ENCODE measurements around the gene TRIO. TPM values are rescaled to one million over a fixed set of nuclear protein-coding genes. Genes with fewer than 3 reads are reported as not detected.
"Not testable (repeated sequence)": the region's sequence is repeated elsewhere in the genome, so short reads cannot be mapped to it uniquely, and the experiment has no call there.

The TRIO gene
- total and polyA plus RNA-seq, 4 donors, result 22.0 to 374 (median 191) TPM

GRCh38 chr5:14545308-14545707 is 402.2 kb downstream of the TRIO start:
- intact Hi-C loops (cut with DNase I), result no loop called here
- peaks cover 3% of the 10 kb centered on the region for H3K9me3 ChIP-seq (ENCODE audit: control insufficient read depth, low read length)
- no peak overlapping the region for H3K27ac ChIP-seq (ENCODE audit: low read depth in 1 of 2, low read length in 2 of 2)
- no peak overlapping the region for H3K4me3 ChIP-seq (ENCODE audit: low read length in 2 of 2)
- H3K36me3 ChIP-seq (ENCODE audit: control insufficient read depth in 1 of 2, insufficient read depth in 2 of 2, low read length in 1 of 2), result no peaks in the 10 kb centered on the region
- no peak for ATAC-seq (ENCODE audit: low FRiP score)
- peak in 1 of 2 donors; percentile 65 for DNase-seq
- no peaks in the 10 kb centered on the region for H3K27me3 ChIP-seq (ENCODE audit: control insufficient read depth in 1 of 2, insufficient read depth in 2 of 2, low read length in 1 of 2)
- no peaks in the 10 kb centered on the region for H3K4me1 ChIP-seq (ENCODE audit: control insufficient read depth in 1 of 2, insufficient read depth in 2 of 2, low read length in 2 of 2)
- WGBS, 2 donors, result 53 to 58% methylated on average over 3 of the region's 3 CpGs

- Histone ChIP-seq H3K4me1 (ENCODE audit: control insufficient read depth in 1 of 2, insufficient read depth in 2 of 2, low read length in 2 of 2) (no peaks in the 10 kb centered on the region), H3K27me3 (ENCODE audit: control insufficient read depth in 1 of 2, insufficient read depth in 2 of 2, low read length in 1 of 2) (no peaks in the 10 kb centered on the region), H3K4me3 (ENCODE audit: low read length in 2 of 2) (no peak overlapping the region), H3K27ac (ENCODE audit: low read depth in 1 of 2, low read length in 2 of 2) (no peak overlapping the region), H3K9me3 (ENCODE audit: control insufficient read depth, low read length) (peaks cover 3% of the 10 kb centered on the region), H3K36me3 (ENCODE audit: control insufficient read depth in 1 of 2, insufficient read depth in 2 of 2, low read length in 1 of 2) (no peaks in the 10 kb centered on the region)
- no peak for DNase-seq
- ATAC-seq (ENCODE audit: low FRiP score), result no peak
- intact Hi-C loops (cut with DNase I), result no loop called here
- 56 to 87% methylated on average over 1 of the region's 1 CpG for WGBS, 2 donors
Observed at GRCh38 chr5:14545862-14546261, 402.7 kb downstream of the TRIO start.

- H3K27ac ChIP-seq (ENCODE audit: low read depth in 1 of 2, low read length in 2 of 2), result no peak overlapping the region
- 90 to 100% methylated on average over 1 of the region's 1 CpG for WGBS, 2 donors
- no peak for ATAC-seq (ENCODE audit: low FRiP score)
- peaks cover 8% of the 10 kb centered on the region for H3K9me3 ChIP-seq (ENCODE audit: control insufficient read depth, low read length)
- no peaks in the 10 kb centered on the region for H3K27me3 ChIP-seq (ENCODE audit: control insufficient read depth in 1 of 2, insufficient read depth in 2 of 2, low read length in 1 of 2)
- no peaks in the 10 kb centered on the region for H3K36me3 ChIP-seq (ENCODE audit: control insufficient read depth in 1 of 2, insufficient read depth in 2 of 2, low read length in 1 of 2)
- DNase-seq, result no peak
- intact Hi-C loops (cut with DNase I), result no loop called here
- H3K4me1 ChIP-seq (ENCODE audit: control insufficient read depth in 1 of 2, insufficient read depth in 2 of 2, low read length in 2 of 2), result no peaks in the 10 kb centered on the region
- no peak overlapping the region for H3K4me3 ChIP-seq (ENCODE audit: low read length in 2 of 2)
Observed at GRCh38 chr5:14547666-14548065, 404.5 kb downstream of the TRIO start.

- Histone ChIP-seq H3K36me3 (ENCODE audit: control insufficient read depth in 1 of 2, insufficient read depth in 2 of 2, low read length in 1 of 2) (no peaks in the 10 kb centered on the region), H3K4me1 (ENCODE audit: control insufficient read depth in 1 of 2, insufficient read depth in 2 of 2, low read length in 2 of 2) (no peaks in the 10 kb centered on the region), H3K27ac (ENCODE audit: low read depth in 1 of 2, low read length in 2 of 2) (no peak overlapping the region), H3K27me3 (ENCODE audit: control insufficient read depth in 1 of 2, insufficient read depth in 2 of 2, low read length in 1 of 2) (no peaks in the 10 kb centered on the region), H3K4me3 (ENCODE audit: low read length in 2 of 2) (no peak overlapping the region), H3K9me3 (ENCODE audit: control insufficient read depth, low read length) (peaks cover 7% of the 10 kb centered on the region)
- ATAC-seq (ENCODE audit: low FRiP score), result no peak
- 80 to 89% methylated on average over 3 of the region's 3 CpGs for WGBS, 2 donors
- DNase-seq, result no peak
- intact Hi-C loops (cut with DNase I), result no loop called here
Observed at GRCh38 chr5:14551211-14551610, 408.1 kb downstream of the TRIO start.

- Histone ChIP-seq H3K4me1 (ENCODE audit: control insufficient read depth in 1 of 2, insufficient read depth in 2 of 2, low read length in 2 of 2) (no peaks in the 10 kb centered on the region), H3K4me3 (ENCODE audit: low read length in 2 of 2) (no peak overlapping the region), H3K9me3 (ENCODE audit: control insufficient read depth, low read length) (peaks cover 5% of the 10 kb centered on the region), H3K27ac (ENCODE audit: low read depth in 1 of 2, low read length in 2 of 2) (no peak overlapping the region), H3K36me3 (ENCODE audit: control insufficient read depth in 1 of 2, insufficient read depth in 2 of 2, low read length in 1 of 2) (no peaks in the 10 kb centered on the region), H3K27me3 (ENCODE audit: control insufficient read depth in 1 of 2, insufficient read depth in 2 of 2, low read length in 1 of 2) (no peaks in the 10 kb centered on the region)
- intact Hi-C loops (cut with DNase I), result no loop called here
- WGBS, 2 donors, result 59 to 74% methylated on average over 1 of the region's 1 CpG
- ATAC-seq (ENCODE audit: low FRiP score) (no peak), DNase-seq (no peak)
Observed at GRCh38 chr5:14552017-14552416, 408.9 kb downstream of the TRIO start.

- not testable (repeated sequence) for H3K27ac ChIP-seq (ENCODE audit: low read depth in 1 of 2, low read length in 2 of 2); H3K9me3 ChIP-seq (ENCODE audit: control insufficient read depth, low read length)
Observed at GRCh38 chr5:14554288-14554687, 411.1 kb downstream of the TRIO start.

GRCh38 chr5:14556015-14556414 is 412.9 kb downstream of the TRIO start:
- H3K36me3 ChIP-seq (ENCODE audit: control insufficient read depth in 1 of 2, insufficient read depth in 2 of 2, low read length in 1 of 2), result no peaks in the 10 kb centered on the region
- no peak for DNase-seq
- H3K27me3 ChIP-seq (ENCODE audit: control insufficient read depth in 1 of 2, insufficient read depth in 2 of 2, low read length in 1 of 2), result no peaks in the 10 kb centered on the region
- 77 to 84% methylated on average over 2 of the region's 2 CpGs for WGBS, 2 donors
- no peak for ATAC-seq (ENCODE audit: low FRiP score)
- no peak overlapping the region for H3K27ac ChIP-seq (ENCODE audit: low read depth in 1 of 2, low read length in 2 of 2)
- H3K9me3 ChIP-seq (ENCODE audit: control insufficient read depth, low read length), result peaks cover 5% of the 10 kb centered on the region
- intact Hi-C loops (cut with DNase I), result no loop called here
- H3K4me1 ChIP-seq (ENCODE audit: control insufficient read depth in 1 of 2, insufficient read depth in 2 of 2, low read length in 2 of 2), result no peaks in the 10 kb centered on the region
- H3K4me3 ChIP-seq (ENCODE audit: low read length in 2 of 2), result no peak overlapping the region

More at GRCh38 chr5:14554288-14554687, 411.1 kb downstream of the TRIO start:
- ATAC-seq (ENCODE audit: low FRiP score); intact Hi-C loops (cut with DNase I); H3K4me3 ChIP-seq (ENCODE audit: low read length in 2 of 2); H3K36me3 ChIP-seq (ENCODE audit: control insufficient read depth in 1 of 2, insufficient read depth in 2 of 2, low read length in 1 of 2); H3K27me3 ChIP-seq (ENCODE audit: control insufficient read depth in 1 of 2, insufficient read depth in 2 of 2, low read length in 1 of 2); H3K4me1 ChIP-seq (ENCODE audit: control insufficient read depth in 1 of 2, insufficient read depth in 2 of 2, low read length in 2 of 2); DNase-seq: not testable (repeated sequence)
- WGBS, 2 donors, result 77 to 86% methylated on average over 3 of the region's 3 CpGs

- no peak for ATAC-seq (ENCODE audit: low FRiP score)
- intact Hi-C loops (cut with DNase I), result no loop called here
- no peak for DNase-seq
- Histone ChIP-seq H3K4me3 (ENCODE audit: low read length in 2 of 2) (no peak overlapping the region), H3K36me3 (ENCODE audit: control insufficient read depth in 1 of 2, insufficient read depth in 2 of 2, low read length in 1 of 2) (no peaks in the 10 kb centered on the region), H3K4me1 (ENCODE audit: control insufficient read depth in 1 of 2, insufficient read depth in 2 of 2, low read length in 2 of 2) (no peaks in the 10 kb centered on the region), H3K27me3 (ENCODE audit: control insufficient read depth in 1 of 2, insufficient read depth in 2 of 2, low read length in 1 of 2) (no peaks in the 10 kb centered on the region), H3K27ac (ENCODE audit: low read depth in 1 of 2, low read length in 2 of 2) (no peak overlapping the region), H3K9me3 (ENCODE audit: control insufficient read depth, low read length) (peaks cover 2% of the 10 kb centered on the region)
- 33 to 36% methylated on average over 8 of the region's 8 CpGs for WGBS, 2 donors
Observed at GRCh38 chr5:14557203-14557770, 414.1 kb downstream of the TRIO start.

- WGBS, 2 donors, result 34 to 39% methylated on average over 8 of the region's 8 CpGs
- Histone ChIP-seq H3K36me3 (ENCODE audit: control insufficient read depth in 1 of 2, insufficient read depth in 2 of 2, low read length in 1 of 2) (no peaks in the 10 kb centered on the region), H3K27me3 (ENCODE audit: control insufficient read depth in 1 of 2, insufficient read depth in 2 of 2, low read length in 1 of 2) (no peaks in the 10 kb centered on the region), H3K4me3 (ENCODE audit: low read length in 2 of 2) (no peak overlapping the region), H3K9me3 (ENCODE audit: control insufficient read depth, low read length) (no peaks in the 10 kb centered on the region), H3K27ac (ENCODE audit: low read depth in 1 of 2, low read length in 2 of 2) (no peak overlapping the region), H3K4me1 (ENCODE audit: control insufficient read depth in 1 of 2, insufficient read depth in 2 of 2, low read length in 2 of 2) (no peaks in the 10 kb centered on the region)
- intact Hi-C loops (cut with DNase I), result no loop called here
- no peak for ATAC-seq (ENCODE audit: low FRiP score)
- DNase-seq, result no peak
Observed at GRCh38 chr5:14557791-14558415, 414.8 kb downstream of the TRIO start.

Measured in aorta (tissue), 5 donors.